CD4-positive, alpha-beta T cell (primary cell): ENCODE data around the gene ASIC4. TPM values are rescaled to one million over a fixed set of nuclear protein-coding genes. Genes with fewer than 3 reads are reported as not detected.

Experiments
- ATAC-seq: fragments of 200-7000 bp; cut with Tn5 transposase; one replicate; pipeline ENCODE4 v1.10.0; 2022; ENCODE audit warnings: mild to moderate bottlenecking; ENCODE audit not compliant: poor library complexity
- CTCF ChIA-PET: fragments of 350-600 bp; sonication (Branson Sonifier 250); formaldehyde crosslinking; loops from one replicate; lab custom pipeline; 2021; ENCODE audit warnings: antibody characterized with exemption, inconsistent platforms; lab: Charles Lee
- POLR2A ChIA-PET: fragments of 350-600 bp; sonication (Branson Sonifier 250); formaldehyde crosslinking; loops from one replicate; lab custom pipeline; 2021; ENCODE audit warnings: antibody characterized with exemption, inconsistent platforms; lab: Charles Lee
- DNase-seq, 14 experiments: peaks; one replicate each; pipeline ENCODE4 v3.0.0-alpha.2; 2013 to 2020; ENCODE audit warnings: mixed read lengths in 2 of 14
- H3K27ac ChIP-seq, 2 donors: one replicate each; pipeline versions ENCODE4 v1.5.1 to v1.7.0; 2013; ENCODE audit warnings: low read length in 2 of 2, low read depth in 1 of 2, mild to moderate bottlenecking in 1 of 2
- H3K27me3 ChIP-seq, 2 experiments: 1 replicate in 1 of 2; 2 replicates in 1 of 2; pipeline versions ENCODE4 v1.6.1 to v1.7.0; 2013; ENCODE audit warnings: low read length in 2 of 2, control low read depth in 1 of 2, mild to moderate bottlenecking in 1 of 2, moderate library complexity in 1 of 2; ENCODE audit not compliant: insufficient read depth in 2 of 2, control insufficient read depth in 1 of 2
- H3K36me3 ChIP-seq: one replicate; pipeline ENCODE4 v1.6.1; 2013; ENCODE audit warnings: low read length, control low read depth; ENCODE audit not compliant: insufficient read depth
- H3K4me1 ChIP-seq: one replicate; pipeline ENCODE4 v1.6.1; 2013; ENCODE audit warnings: low read length, control low read depth; ENCODE audit not compliant: insufficient read depth
- H3K4me3 ChIP-seq: one replicate; pipeline ENCODE4 v1.5.1; 2013; ENCODE audit warnings: mild to moderate bottlenecking, low read length, moderate library complexity
- H3K9me3 ChIP-seq, 2 experiments: 1 replicate in 1 of 2; 2 replicates in 1 of 2; pipeline versions ENCODE4 v1.6.1 to v1.7.0; 2013; ENCODE audit warnings: low read length in 2 of 2, mild to moderate bottlenecking in 2 of 2, control low read depth in 1 of 2, moderate library complexity in 1 of 2; ENCODE audit not compliant: control insufficient read depth in 1 of 2, insufficient read depth in 1 of 2
- H3K27ac Mint-ChIP-seq: one replicate; pipeline ENCODE4 v1.8.0; 2020; ENCODE audit warnings: mixed read lengths
- H3K27me3 Mint-ChIP-seq: one replicate; pipeline ENCODE4 v1.8.0; 2021; ENCODE audit warnings: mixed read lengths
- H3K36me3 Mint-ChIP-seq: one replicate; pipeline ENCODE4 v1.8.0; 2021; ENCODE audit warnings: low read depth, mixed read lengths
- H3K4me1 Mint-ChIP-seq: one replicate; pipeline ENCODE4 v1.8.0; 2021; ENCODE audit warnings: low read depth, mixed read lengths
- H3K4me3 Mint-ChIP-seq: one replicate; pipeline ENCODE4 v1.8.0; 2020; ENCODE audit warnings: mild to moderate bottlenecking, mixed read lengths
- H3K9me3 Mint-ChIP-seq: one replicate; pipeline ENCODE4 v1.8.0; 2020; ENCODE audit warnings: mixed read lengths
- intact Hi-C, 2 experiments: fragments of 100-400 bp; cut with DNase I in 1 of 2; cut with micrococcal nuclease in 1 of 2; formaldehyde crosslinking; loops; one replicate each; pipeline versions ENCODE4 v1.15.1 to v1.9.0; 2023 to 2025; cut with DNase I, micrococcal nuclease
- total RNA-seq, 174 experiments: library from RNA in 2 of 174; stranded (reverse) in 2 of 174; gene quantifications; one replicate each; pipeline ENCODE4 v1.2.3 and lab custom pipeline; 2021 to 2026
- TF ChIP-seq, protein P1 (sequence below): fragments of 200-600 bp; IDR thresholded peaks from one replicate; pipeline ENCODE4 v1.8.0; 2022; ENCODE audit warnings: antibody characterized with exemption, mild to moderate bottlenecking

The ASIC4 gene
- total RNA-seq, 2 experiments from 2014 or later, result 0.08 to 0.17 TPM

DNA sequence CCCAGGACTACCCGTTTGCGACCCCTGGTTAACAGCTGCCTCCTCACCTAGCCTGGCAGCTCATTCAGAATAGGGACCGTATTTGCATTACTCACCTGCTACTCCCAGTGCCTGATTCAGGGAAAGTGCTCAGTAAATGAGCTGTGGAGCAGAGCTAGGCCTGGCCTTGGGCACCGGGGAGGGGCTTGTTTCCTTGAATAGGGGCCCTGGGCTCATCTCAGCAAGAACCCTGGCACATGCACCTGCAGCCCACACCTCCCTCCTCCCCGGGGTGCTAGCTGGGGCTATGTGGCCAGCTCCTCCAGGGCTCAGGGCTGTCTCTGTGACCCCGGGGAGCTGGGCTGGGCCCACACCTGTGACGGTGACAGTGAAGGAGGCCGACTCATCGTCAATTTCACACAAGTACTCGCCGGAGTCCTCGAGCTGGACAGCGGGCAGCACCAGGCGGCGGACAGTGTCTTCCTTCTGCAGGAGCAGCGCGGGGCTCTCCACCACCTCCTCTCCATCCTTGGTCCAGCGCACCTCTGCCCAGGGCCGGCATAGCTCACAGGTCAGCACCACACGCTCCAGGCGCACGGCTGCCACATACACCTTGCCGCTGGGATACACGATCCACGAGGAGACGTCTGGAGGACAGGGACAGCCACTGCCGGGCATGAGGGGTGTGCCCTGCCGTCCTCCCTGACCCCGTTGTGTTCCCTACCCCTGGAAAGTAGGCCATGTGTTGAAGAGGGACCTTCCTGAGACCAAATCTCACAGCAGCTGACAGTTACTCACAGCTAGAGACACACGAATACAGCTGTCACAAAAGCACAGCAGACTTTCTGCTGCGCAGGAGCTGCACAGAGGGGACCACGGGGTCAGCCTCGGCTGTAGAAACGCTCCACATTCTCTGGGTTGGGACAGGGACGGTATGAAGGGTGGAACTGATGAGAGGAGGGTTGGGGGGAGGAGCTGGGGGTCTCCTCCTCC is 48.1 kb downstream of the ASIC4 start:
- TF ChIP-seq, protein P1, sequence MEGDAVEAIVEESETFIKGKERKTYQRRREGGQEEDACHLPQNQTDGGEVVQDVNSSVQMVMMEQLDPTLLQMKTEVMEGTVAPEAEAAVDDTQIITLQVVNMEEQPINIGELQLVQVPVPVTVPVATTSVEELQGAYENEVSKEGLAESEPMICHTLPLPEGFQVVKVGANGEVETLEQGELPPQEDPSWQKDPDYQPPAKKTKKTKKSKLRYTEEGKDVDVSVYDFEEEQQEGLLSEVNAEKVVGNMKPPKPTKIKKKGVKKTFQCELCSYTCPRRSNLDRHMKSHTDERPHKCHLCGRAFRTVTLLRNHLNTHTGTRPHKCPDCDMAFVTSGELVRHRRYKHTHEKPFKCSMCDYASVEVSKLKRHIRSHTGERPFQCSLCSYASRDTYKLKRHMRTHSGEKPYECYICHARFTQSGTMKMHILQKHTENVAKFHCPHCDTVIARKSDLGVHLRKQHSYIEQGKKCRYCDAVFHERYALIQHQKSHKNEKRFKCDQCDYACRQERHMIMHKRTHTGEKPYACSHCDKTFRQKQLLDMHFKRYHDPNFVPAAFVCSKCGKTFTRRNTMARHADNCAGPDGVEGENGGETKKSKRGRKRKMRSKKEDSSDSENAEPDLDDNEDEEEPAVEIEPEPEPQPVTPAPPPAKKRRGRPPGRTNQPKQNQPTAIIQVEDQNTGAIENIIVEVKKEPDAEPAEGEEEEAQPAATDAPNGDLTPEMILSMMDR, result no peak
- peaks cover 46% of the 10 kb centered on the region for H3K27me3 Mint-ChIP-seq
- no peaks in the 10 kb centered on the region for H3K4me1 Mint-ChIP-seq

DNA sequence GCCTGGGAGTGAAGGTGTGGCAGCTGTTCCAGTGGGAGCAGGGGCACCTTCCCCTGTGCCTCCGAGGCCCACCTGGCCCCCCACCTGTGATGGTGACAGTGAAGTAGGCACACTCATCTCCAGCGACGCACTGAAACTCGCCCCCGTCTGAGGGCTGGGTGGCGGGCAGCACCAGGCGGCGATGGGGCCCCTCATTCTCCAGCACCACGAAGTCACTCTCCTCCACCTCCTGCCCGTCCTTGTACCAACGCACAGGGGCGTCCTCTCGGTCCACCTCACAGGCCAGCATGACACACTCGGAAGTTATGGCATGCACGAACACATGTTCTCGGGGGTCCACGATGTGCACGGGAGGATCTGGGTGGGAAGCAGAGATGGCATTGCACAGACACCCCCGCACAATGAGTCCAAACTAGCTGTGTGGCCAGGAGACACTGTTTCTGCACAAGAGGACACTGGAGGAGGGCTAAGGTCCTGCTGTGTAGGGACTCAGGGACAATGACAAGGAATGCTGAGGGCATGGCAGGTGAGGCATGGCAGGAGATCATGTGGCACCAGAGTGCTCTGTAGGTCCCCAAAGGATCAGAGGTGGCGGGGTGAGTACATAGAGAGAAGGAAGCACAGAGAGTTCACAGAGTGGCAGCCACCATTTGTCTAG is 49.1 kb downstream of the ASIC4 start:
- Histone ChIP-seq H3K36me3 (no peaks in the 10 kb centered on the region), H3K4me3 (no peak overlapping the region), H3K27ac (no peak overlapping the region), H3K27me3 (peaks cover 10 to 13% of the 10 kb centered on the region in 2 experiments), H3K9me3 (no peaks in the 10 kb centered on the region), H3K4me1 (no peaks in the 10 kb centered on the region)
- CTCF ChIA-PET, result interaction anchor here (1.1 kb wide), 1 partner anchor 21 kb away, joined by 3 read pairs; no protein-coding TSS in a partner anchor
- ATAC-seq (no peak), DNase-seq (peak in 1 of 14 experiments; percentile 8)
- no peaks in the 10 kb centered on the region for H3K9me3 Mint-ChIP-seq
- no peak overlapping the region for H3K27ac Mint-ChIP-seq
- H3K4me3 Mint-ChIP-seq, result no peak overlapping the region
- no peaks in the 10 kb centered on the region for H3K36me3 Mint-ChIP-seq
- H3K4me1 Mint-ChIP-seq, result no peaks in the 10 kb centered on the region
- intact Hi-C loops, result no loop called here
- TF ChIP-seq, protein P1, result no peak
- POLR2A ChIA-PET, result no interaction called here
- H3K27me3 Mint-ChIP-seq, result peaks cover 53% of the 10 kb centered on the region

More for the DNA sequence above, 48.1 kb downstream of the ASIC4 start:
- H3K9me3 ChIP-seq, result no peaks in the 10 kb centered on the region
- no peak for ATAC-seq
- H3K27me3 ChIP-seq, result peaks cover 6 to 10% of the 10 kb centered on the region in 2 experiments
- Mint-ChIP-seq H3K36me3 (no peaks in the 10 kb centered on the region), H3K27ac (no peak overlapping the region), H3K9me3 (no peaks in the 10 kb centered on the region), H3K4me3 (no peak overlapping the region)
- no peaks in the 10 kb centered on the region for H3K4me1 ChIP-seq
- H3K4me3 ChIP-seq, result no peak overlapping the region
- CTCF ChIA-PET, result interaction anchor here (1.1 kb wide), 1 partner anchor 20 kb away, joined by 3 read pairs; no protein-coding TSS in a partner anchor
- peak in 1 of 14 experiments; percentile 8 for DNase-seq
- intact Hi-C loops, result no loop called here
- H3K36me3 ChIP-seq, result no peaks in the 10 kb centered on the region
- H3K27ac ChIP-seq, result no peak overlapping the region
- POLR2A ChIA-PET, result no interaction called here

DNA sequence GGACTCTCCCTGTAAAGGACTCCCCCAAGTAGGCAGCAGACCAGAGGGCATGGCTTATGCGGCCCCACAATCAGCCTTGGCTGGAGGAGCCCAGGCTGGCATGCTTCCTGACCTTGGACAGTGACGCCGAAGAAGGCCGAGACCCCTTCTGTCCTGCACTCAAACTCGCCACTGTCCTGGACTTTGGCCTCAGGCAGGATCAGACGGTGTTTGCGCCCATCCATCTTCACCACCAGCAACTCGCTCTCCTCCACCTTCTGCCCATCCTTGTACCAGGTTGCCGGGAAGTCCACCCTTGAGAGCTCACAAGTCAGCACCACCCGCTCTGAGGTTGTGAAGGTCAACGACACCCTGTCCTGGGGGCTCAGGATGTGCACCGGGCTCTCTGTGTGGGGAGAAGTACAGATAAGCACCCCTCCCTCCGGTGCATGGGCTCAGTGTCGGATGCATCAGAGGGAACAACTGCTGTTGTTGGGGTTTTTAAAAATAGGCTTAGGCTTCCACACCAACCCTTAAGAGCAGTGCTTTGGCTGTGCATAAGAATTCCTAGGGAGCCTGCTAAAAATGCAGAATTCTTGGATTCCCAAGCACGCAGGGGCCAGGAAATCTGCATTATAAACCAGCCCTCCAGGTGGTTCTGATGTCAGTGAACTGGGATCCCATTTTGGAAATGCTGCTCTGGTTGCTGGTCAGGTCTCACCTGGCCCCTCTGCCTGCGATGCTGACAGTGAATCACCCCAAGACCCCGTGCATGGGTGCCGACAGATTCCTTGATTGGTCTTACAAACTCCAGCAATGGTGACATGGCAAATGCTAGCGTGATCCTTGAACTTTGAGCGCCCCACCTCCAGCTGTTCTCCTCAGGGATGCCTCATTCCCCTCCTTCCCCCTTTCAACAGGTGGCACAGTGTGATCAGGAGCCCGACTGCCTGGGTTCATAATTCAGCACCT is 51.1 kb downstream of the ASIC4 start:
- H3K4me1 ChIP-seq, result no peaks in the 10 kb centered on the region
- Mint-ChIP-seq H3K27me3 (peaks cover 59% of the 10 kb centered on the region), H3K9me3 (no peaks in the 10 kb centered on the region), H3K4me3 (no peak overlapping the region), H3K36me3 (no peaks in the 10 kb centered on the region), H3K27ac (no peak overlapping the region), H3K4me1 (no peaks in the 10 kb centered on the region)
- POLR2A ChIA-PET, result interaction anchor here (0.7 kb wide), 1 partner anchor 178 kb away, joined by 3 read pairs; no protein-coding TSS in a partner anchor
- DNase-seq (no peak), ATAC-seq (no peak)
- intact Hi-C loops, result no loop called here
- CTCF ChIA-PET, result no interaction called here
- no peaks in the 10 kb centered on the region for H3K36me3 ChIP-seq
- peaks cover 0 to 4% of the 10 kb centered on the region in 2 experiments for H3K9me3 ChIP-seq
- no peak overlapping the region for H3K27ac ChIP-seq
- TF ChIP-seq, protein P1, result no peak
- no peak overlapping the region for H3K4me3 ChIP-seq
- peaks cover 18 to 27% of the 10 kb centered on the region in 2 experiments for H3K27me3 ChIP-seq
